Neuron (in vitro differentiated cells): ENCODE data around the gene BICDL1.
"Not testable (repeated sequence)": the region's sequence is repeated elsewhere in the genome, so short reads cannot be mapped to it uniquely, and the experiment has no call there.

ENCODE experiments used
- H2AFZ ChIP-seq: one replicate; pipeline ENCODE4 v1.6.1; 2013; ENCODE audit warnings: low read depth, mild to moderate bottlenecking, inconsistent platforms, low read length, moderate library complexity
- H3K27me3 ChIP-seq: one replicate; pipeline ENCODE4 v1.6.1; 2013; ENCODE audit warnings: low read length; ENCODE audit not compliant: insufficient read depth
- H3K36me3 ChIP-seq: one replicate; pipeline ENCODE4 v1.6.1; 2013; ENCODE audit warnings: low read length; ENCODE audit not compliant: insufficient read depth
- H3K4me1 ChIP-seq: one replicate; pipeline ENCODE4 v1.6.1; 2013; ENCODE audit warnings: low read length; ENCODE audit not compliant: insufficient read depth
- H3K4me3 ChIP-seq: 2 replicates; pipeline ENCODE4 v1.5.1; 2013; ENCODE audit warnings: mild to moderate bottlenecking, low read length, moderate library complexity
- H3K9me3 ChIP-seq: one replicate; pipeline ENCODE4 v1.6.1; 2013; ENCODE audit warnings: low read length

The BICDL1 gene

DNA sequence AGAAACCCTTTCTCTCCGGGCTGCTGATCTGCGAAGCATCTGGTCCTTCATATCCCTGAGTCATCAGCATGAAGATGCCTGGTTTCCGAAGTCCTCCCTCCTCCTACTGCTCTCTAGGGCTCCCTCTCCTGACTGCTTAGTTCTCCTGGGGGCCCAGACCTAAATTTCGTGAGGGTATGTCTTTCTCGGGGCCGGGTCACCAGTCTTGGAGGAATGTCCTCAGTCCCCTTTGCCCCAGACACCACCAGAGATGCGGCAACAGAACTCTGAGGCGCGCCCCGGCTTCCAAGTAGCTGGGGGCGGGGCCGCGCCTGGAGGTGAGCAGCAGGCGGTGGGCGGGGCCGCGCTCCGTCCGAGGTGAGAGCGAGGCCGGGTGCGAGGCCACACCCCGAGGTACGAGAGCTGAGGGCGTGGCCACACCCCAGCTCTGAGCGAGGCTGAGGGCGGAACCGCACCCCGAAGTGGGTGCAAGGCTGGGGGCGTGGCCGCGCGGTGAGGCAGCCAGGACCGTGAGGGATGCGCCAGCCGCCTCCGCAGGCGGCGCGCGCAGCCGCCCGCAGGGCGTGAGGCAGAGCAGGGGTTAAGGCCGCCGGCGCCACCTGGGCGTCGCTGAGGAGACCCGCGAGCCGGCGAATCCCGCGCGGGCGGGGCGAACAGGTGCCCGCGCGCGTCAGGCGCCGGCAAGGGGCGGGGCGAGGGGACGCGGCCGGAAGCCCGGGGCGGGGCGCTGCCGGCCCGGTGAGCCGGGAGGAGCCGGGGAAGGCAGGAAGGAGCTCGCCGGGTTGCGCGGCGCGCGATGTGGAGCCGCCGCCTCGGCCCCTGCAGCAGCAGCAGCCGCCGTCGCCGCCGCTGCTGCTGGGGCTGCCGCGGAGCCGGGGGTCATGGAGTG is at the start of gene BICDL1:
Gene BICDL1, plus strand, starts transcription at position 765 of the 889 bp plus-strand sequence. CDS start 633 bp downstream, outside the sequence.
- Histone ChIP-seq H3K36me3 (no peaks in the 10 kb centered on the region), H3K9me3 (no peaks in the 10 kb centered on the region), H2AFZ (peak within 1 kb of the TSS; percentile 77), H3K27me3 (peaks cover 8% of the 10 kb centered on the region), H3K4me3 (peak within 1 kb of the TSS; percentile 72), H3K4me1 (peaks cover 11% of the 10 kb centered on the region)

DNA sequence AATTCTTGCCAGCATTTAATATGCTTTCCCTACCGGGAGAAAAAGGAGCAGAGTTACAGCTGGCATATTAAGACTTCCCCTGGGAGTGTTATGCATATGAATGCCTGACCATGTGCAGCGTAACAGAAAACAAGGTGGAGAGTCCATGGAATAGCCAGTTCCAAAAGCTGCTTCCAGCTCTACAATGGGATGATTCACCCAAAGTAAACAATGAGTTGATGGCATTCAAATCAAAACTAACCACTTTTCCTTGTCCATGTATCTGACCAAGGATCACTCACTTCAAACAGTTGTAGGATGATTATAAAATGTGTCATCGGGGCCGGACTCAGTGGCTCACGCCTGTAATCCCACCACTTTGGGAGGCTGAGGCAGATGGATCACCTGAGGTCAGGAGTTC is 48.1 kb upstream of the BICDL1 start:
- Histone ChIP-seq H3K36me3 (no peaks in the 10 kb centered on the region), H3K4me1 (no peaks in the 10 kb centered on the region), H3K27me3 (no peaks in the 10 kb centered on the region), H3K4me3 (no peak overlapping the region), H2AFZ (no peak overlapping the region), H3K9me3 (no peaks in the 10 kb centered on the region)

- H3K4me1 ChIP-seq: no peaks in the 10 kb centered on the region
- no peaks in the 10 kb centered on the region for H3K9me3 ChIP-seq
Measured at GRCh38 chr12:119942386-119942785, 46.6 kb upstream of the BICDL1 start.

GRCh38 chr12:119946213-119946612 is 42.8 kb upstream of the BICDL1 start:
- H3K27me3 ChIP-seq: no peaks in the 10 kb centered on the region
- H3K4me1 ChIP-seq: no peaks in the 10 kb centered on the region
- H2AFZ ChIP-seq: no peak overlapping the region
- no peaks in the 10 kb centered on the region for H3K36me3 ChIP-seq
- H3K4me3 ChIP-seq: no peak overlapping the region
- H3K9me3 ChIP-seq: no peaks in the 10 kb centered on the region

More at GRCh38 chr12:119942386-119942785, 46.6 kb upstream of the BICDL1 start:
- no peaks in the 10 kb centered on the region for H3K36me3 ChIP-seq
- no peak overlapping the region for H2AFZ ChIP-seq
- H3K4me3 ChIP-seq: no peak overlapping the region
- H3K27me3 ChIP-seq: no peaks in the 10 kb centered on the region

DNA sequence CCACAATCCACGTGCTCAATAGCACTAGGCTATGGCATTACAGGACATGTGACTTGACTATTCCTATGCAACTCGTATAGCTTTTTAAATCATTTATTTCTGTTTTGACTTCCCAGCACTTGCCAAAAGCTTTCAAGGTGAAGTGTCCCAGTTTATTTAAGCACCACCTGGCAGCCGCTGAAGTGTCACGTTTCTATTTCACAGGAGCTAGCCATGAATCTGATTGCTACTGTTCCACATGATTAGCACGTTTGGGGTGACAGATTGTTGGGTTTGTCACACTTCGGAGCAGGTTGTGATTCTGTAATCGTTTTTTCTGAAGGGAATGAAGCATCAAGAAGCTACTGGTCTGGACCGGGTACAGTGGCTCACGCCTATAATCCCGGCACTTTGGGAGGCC is 39.9 kb upstream of the BICDL1 start:
- Histone ChIP-seq H3K9me3 (no peaks in the 10 kb centered on the region), H3K4me3 (no peak overlapping the region), H3K36me3 (no peaks in the 10 kb centered on the region), H2AFZ (no peak overlapping the region), H3K27me3 (no peaks in the 10 kb centered on the region), H3K4me1 (no peaks in the 10 kb centered on the region)

- no peaks in the 10 kb centered on the region for H3K36me3 ChIP-seq
- no peaks in the 10 kb centered on the region for H3K4me1 ChIP-seq
- no peaks in the 10 kb centered on the region for H3K9me3 ChIP-seq
- H3K4me3 ChIP-seq: no peak overlapping the region
- no peaks in the 10 kb centered on the region for H3K27me3 ChIP-seq
- no peak overlapping the region for H2AFZ ChIP-seq
Measured at GRCh38 chr12:119949594-119949993, 39.4 kb upstream of the BICDL1 start.

- H3K27me3 ChIP-seq: no peaks in the 10 kb centered on the region
- H3K9me3 ChIP-seq: peaks cover 13% of the 10 kb centered on the region
- no peaks in the 10 kb centered on the region for H3K4me1 ChIP-seq
- no peaks in the 10 kb centered on the region for H3K36me3 ChIP-seq
- no peak overlapping the region for H2AFZ ChIP-seq
- no peak overlapping the region for H3K4me3 ChIP-seq
Measured at GRCh38 chr12:119956047-119956446, 33.0 kb upstream of the BICDL1 start.

GRCh38 chr12:119957135-119957534 is 31.9 kb upstream of the BICDL1 start:
- Histone ChIP-seq H3K27me3 (no peaks in the 10 kb centered on the region), H3K4me3 (no peak overlapping the region), H3K36me3 (no peaks in the 10 kb centered on the region), H2AFZ (no peak overlapping the region), H3K9me3 (peaks cover 13% of the 10 kb centered on the region), H3K4me1 (no peaks in the 10 kb centered on the region)

DNA sequence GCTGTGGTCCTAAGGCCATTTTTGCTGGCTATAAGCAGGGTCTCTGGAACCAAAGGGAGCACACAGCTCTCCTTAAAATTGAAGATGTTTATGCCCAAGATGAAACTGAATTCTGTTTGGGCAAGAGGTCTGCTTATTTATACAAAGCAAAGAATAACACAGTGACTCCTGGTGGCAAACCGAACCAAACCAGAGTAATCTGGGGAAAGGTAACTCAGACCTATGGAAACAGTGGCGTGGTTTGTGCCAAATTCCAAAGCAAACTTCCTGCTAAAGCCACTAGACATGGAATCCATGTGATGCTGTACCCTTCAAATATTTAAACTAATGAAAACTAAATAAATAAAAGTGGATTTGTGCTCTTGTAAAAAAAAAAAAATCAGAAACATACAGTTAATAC is 29.6 kb upstream of the BICDL1 start:
- H3K27me3 ChIP-seq: no peaks in the 10 kb centered on the region
- H3K4me3 ChIP-seq: no peak overlapping the region
- peaks cover 13% of the 10 kb centered on the region for H3K9me3 ChIP-seq

DNA sequence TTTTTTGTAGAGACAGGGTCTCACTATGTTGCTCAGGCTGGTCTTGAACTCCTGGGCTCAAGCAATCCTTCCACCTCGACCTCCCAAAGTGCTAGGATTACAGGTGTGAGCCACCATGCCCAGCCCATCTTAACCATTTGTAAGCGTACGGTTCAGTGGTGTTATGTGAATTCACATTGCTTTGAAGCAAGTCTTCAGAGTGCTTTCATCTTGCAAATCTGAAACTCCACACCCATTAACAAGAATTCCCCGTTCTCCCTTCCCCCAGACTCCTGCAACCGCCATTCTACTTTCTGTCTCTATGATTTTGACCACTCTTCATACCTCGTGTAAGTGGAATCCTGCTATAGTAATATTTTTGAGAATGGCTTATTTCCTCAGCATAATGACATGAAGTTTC is 24.9 kb upstream of the BICDL1 start:
- Histone ChIP-seq H2AFZ (no peak overlapping the region), H3K4me1 (no peaks in the 10 kb centered on the region)

More for the DNA sequence above, 29.6 kb upstream of the BICDL1 start:
- no peaks in the 10 kb centered on the region for H3K4me1 ChIP-seq
- no peaks in the 10 kb centered on the region for H3K36me3 ChIP-seq
- no peak overlapping the region for H2AFZ ChIP-seq

GRCh38 chr12:119964929-119965328 is 24.1 kb upstream of the BICDL1 start:
- Histone ChIP-seq H2AFZ (no peak overlapping the region), H3K4me1 (no peaks in the 10 kb centered on the region), H3K27me3 (peaks cover 9% of the 10 kb centered on the region), H3K4me3 (no peak overlapping the region), H3K9me3 (no peaks in the 10 kb centered on the region), H3K36me3 (no peaks in the 10 kb centered on the region)

More for the DNA sequence above, 24.9 kb upstream of the BICDL1 start:
- Histone ChIP-seq H3K27me3 (peaks cover 9% of the 10 kb centered on the region), H3K4me3 (no peak overlapping the region), H3K9me3 (no peaks in the 10 kb centered on the region), H3K36me3 (no peaks in the 10 kb centered on the region)

GRCh38 chr12:119980242-119980641 is 8.8 kb upstream of the BICDL1 start:
- Histone ChIP-seq H3K36me3 (no peaks in the 10 kb centered on the region), H3K4me3 (no peak overlapping the region), H3K27me3 (peaks cover 15% of the 10 kb centered on the region), H3K4me1 (no peaks in the 10 kb centered on the region), H2AFZ (no peak overlapping the region), H3K9me3 (no peaks in the 10 kb centered on the region)

- not testable (repeated sequence) for H3K36me3 ChIP-seq, H3K4me1 ChIP-seq, H2AFZ ChIP-seq, H3K4me3 ChIP-seq, H3K9me3 ChIP-seq
- peaks cover 15% of the 10 kb centered on the region for H3K27me3 ChIP-seq
Measured at GRCh38 chr12:119980702-119981101, 8.3 kb upstream of the BICDL1 start.
